SU-DHL-6 (cell line): ENCODE data around the gene MPZL1.

ENCODE experiments used
- EZH2phosphoT487 ChIP-seq: fragments of 200-600 bp; sonication (generic), shearing (Covaris generic); conservative IDR thresholded peaks from 2 replicates; pipeline ENCODE4 v1.6.1; 2018; ENCODE audit warnings: mild to moderate bottlenecking, antibody characterized with exemption, low read length, moderate library complexity, mixed read lengths
- TF ChIP-seq, protein P1 (sequence below): fragments of 200-600 bp; sonication (generic); IDR thresholded peaks from one replicate; pipeline ENCODE4 v1.5.1; 2017; ENCODE audit warnings: antibody characterized with exemption, mild to moderate bottlenecking, low read length, moderate library complexity; ENCODE audit not compliant: insufficient read depth, poor library complexity, severe bottlenecking

- TF ChIP-seq, protein P1, sequence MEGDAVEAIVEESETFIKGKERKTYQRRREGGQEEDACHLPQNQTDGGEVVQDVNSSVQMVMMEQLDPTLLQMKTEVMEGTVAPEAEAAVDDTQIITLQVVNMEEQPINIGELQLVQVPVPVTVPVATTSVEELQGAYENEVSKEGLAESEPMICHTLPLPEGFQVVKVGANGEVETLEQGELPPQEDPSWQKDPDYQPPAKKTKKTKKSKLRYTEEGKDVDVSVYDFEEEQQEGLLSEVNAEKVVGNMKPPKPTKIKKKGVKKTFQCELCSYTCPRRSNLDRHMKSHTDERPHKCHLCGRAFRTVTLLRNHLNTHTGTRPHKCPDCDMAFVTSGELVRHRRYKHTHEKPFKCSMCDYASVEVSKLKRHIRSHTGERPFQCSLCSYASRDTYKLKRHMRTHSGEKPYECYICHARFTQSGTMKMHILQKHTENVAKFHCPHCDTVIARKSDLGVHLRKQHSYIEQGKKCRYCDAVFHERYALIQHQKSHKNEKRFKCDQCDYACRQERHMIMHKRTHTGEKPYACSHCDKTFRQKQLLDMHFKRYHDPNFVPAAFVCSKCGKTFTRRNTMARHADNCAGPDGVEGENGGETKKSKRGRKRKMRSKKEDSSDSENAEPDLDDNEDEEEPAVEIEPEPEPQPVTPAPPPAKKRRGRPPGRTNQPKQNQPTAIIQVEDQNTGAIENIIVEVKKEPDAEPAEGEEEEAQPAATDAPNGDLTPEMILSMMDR = no peak
- TF ChIP-seq EZH2phosphoT487 = no peak
Measured at GRCh38 chr1:167821969-167822685, 100.3 kb downstream of the MPZL1 start.
